Smooth muscle cell of the brain vasculature (primary cell): ENCODE measurements around the gene SYNJ2.

Experiments used
- DNase-seq: peaks from one replicate; pipeline ENCODE4 v3.0.0-alpha.2; 2012; ENCODE audit warnings: low read depth, low spot score

SYNJ2 gene

GRCh38 chr6:158041370-158041769 is 59.7 kb downstream of the SYNJ2 start:
- no peak for DNase-seq

- DNase-seq, result no peak
Measured at GRCh38 chr6:158041788-158042187, 60.1 kb downstream of the SYNJ2 start.

GRCh38 chr6:158042245-158042798 is 60.7 kb downstream of the SYNJ2 start:
- no peak for DNase-seq

GRCh38 chr6:158043008-158043407 is 61.3 kb downstream of the SYNJ2 start:
- no peak for DNase-seq

GRCh38 chr6:158043586-158044524 is 62.2 kb downstream of the SYNJ2 start:
- no peak for DNase-seq

GRCh38 chr6:158044525-158044888 is 62.8 kb downstream of the SYNJ2 start:
- no peak for DNase-seq

GRCh38 chr6:158046201-158047126 is 64.8 kb downstream of the SYNJ2 start:
- no peak for DNase-seq

GRCh38 chr6:158047127-158047518 is 65.5 kb downstream of the SYNJ2 start:
- DNase-seq, result no peak

- DNase-seq, result no peak
Measured at GRCh38 chr6:158047563-158048323, 66.1 kb downstream of the SYNJ2 start.

- no peak for DNase-seq
Measured at GRCh38 chr6:158048589-158048988, 66.9 kb downstream of the SYNJ2 start.

- DNase-seq, result no peak
Measured at GRCh38 chr6:158049055-158050028, 67.7 kb downstream of the SYNJ2 start.

GRCh38 chr6:158050107-158050735 is 68.6 kb downstream of the SYNJ2 start:
- DNase-seq, result no peak

- no peak for DNase-seq
Measured at GRCh38 chr6:158050955-158051354, 69.3 kb downstream of the SYNJ2 start.

GRCh38 chr6:158051968-158052367 is 70.3 kb downstream of the SYNJ2 start:
- DNase-seq, result no peak

GRCh38 chr6:158053377-158054313 is 72.0 kb downstream of the SYNJ2 start:
- DNase-seq, result no peak

GRCh38 chr6:158056355-158056754 is 74.7 kb downstream of the SYNJ2 start:
- no peak for DNase-seq

GRCh38 chr6:158056804-158057203 is 75.1 kb downstream of the SYNJ2 start:
- DNase-seq, result no peak

GRCh38 chr6:158057213-158057987 is 75.7 kb downstream of the SYNJ2 start:
- DNase-seq, result no peak
